Prostate gland (tissue), 2 donors: ENCODE data around the gene AFF1.

Experiments used
- CTCF ChIP-seq, 4 experiments: fragments of 200-600 bp in 2 of 4; fragments of 450-650 bp in 2 of 4; sonication (generic) in 2 of 4; IDR thresholded peaks; 1 replicate in 3 of 4; 2 replicates in 1 of 4; pipeline ENCODE4 v1.5.1; 2016 to 2019; ENCODE audit warnings: antibody characterized with exemption in 4 of 4, mild to moderate bottlenecking in 2 of 4, moderate library complexity in 2 of 4
- POLR2A ChIP-seq: fragments of 450-650 bp; IDR thresholded peaks from one replicate; pipeline ENCODE4 v1.6.1; 2016; ENCODE audit warnings: antibody characterized with exemption, mild to moderate bottlenecking
- POLR2AphosphoS5 ChIP-seq: sonication (generic); formaldehyde crosslinking; IDR thresholded peaks from one replicate; pipeline ENCODE4 v1.6.1; 2017; ENCODE audit warnings: antibody characterized with exemption

DNA sequence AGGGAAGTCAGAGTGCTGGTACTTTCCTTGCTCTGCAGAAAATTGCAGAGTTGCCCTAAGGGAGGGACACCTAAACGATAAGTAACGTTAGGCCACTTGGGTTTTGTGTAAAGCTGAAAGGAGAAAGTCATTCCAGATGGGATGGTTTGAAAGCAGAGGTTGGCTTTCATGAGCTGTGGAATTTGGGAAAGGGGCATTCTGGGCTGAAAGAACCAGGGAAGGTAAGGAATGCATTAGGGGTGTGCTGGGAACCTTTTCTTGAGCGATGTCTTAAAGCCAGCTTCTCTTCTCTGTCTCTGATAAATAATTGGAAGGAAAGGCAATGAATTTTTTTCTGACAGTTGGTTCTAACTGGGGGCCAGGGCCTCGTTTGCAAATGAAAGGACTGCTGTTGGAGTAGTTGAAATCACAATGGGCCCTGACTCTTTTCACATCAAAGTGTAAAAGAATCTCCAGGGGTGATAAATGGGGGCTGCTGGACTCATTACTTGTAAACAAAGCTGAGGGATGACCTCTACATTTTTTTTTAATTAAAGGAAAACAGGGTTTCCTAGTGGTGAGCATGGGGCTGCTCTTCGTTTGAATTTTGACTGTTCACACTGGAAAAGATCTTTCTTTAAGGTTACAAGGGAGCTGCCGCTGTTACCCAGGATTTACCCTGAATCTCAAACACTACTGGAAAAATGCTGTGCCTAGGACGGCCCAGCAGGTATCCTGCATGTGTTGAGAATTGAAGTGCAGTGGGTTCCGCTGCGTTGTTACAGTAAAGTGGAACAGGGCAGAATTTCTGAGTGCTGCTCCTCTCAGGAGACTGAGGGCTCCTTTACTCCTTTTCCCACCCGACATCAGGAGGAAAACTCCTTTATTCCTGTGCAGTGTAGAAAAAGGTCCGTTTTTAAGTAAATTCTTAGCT lies 25.0 kb downstream of the AFF1 start:
- TF ChIP-seq CTCF (IDR thresholded peaks at IDR 0.05) (no peak), POLR2AphosphoS5 (no peak), POLR2A (no peak)
